BE2C (cell line): ENCODE measurements around the gene SPSB3.

ENCODE experiments used
- DNase-seq: peaks from one replicate; pipeline ENCODE4 v3.0.0-alpha.2; 2020
- H3K27me3 ChIP-seq: fragments of 250-450 bp; sonication (Bioruptor Pico); 2 replicates; pipeline ENCODE4 v1.5.1; 2020; ENCODE audit warnings: mild to moderate bottlenecking
- H3K36me3 ChIP-seq: fragments of 250-450 bp; sonication (Bioruptor Pico); 2 replicates; pipeline ENCODE4 v1.5.1; 2020; ENCODE audit warnings: mild to moderate bottlenecking
- H3K4me1 ChIP-seq: fragments of 250-450 bp; sonication (Bioruptor Pico); 2 replicates; pipeline ENCODE4 v1.5.1; 2020
- H3K4me3 ChIP-seq: 2 replicates; pipeline ENCODE4 v1.5.1; 2011; ENCODE audit warnings: low read depth, low read length
- H3K9me3 ChIP-seq: fragments of 250-450 bp; sonication (Bioruptor Pico); 2 replicates; pipeline ENCODE4 v1.5.1; 2020
- TF ChIP-seq, protein P1 (sequence below): IDR thresholded peaks from 2 replicates; pipeline ENCODE4 v1.5.1; 2012; ENCODE audit warnings: mild to moderate bottlenecking, low read depth, low read length

Gene SPSB3

DNA sequence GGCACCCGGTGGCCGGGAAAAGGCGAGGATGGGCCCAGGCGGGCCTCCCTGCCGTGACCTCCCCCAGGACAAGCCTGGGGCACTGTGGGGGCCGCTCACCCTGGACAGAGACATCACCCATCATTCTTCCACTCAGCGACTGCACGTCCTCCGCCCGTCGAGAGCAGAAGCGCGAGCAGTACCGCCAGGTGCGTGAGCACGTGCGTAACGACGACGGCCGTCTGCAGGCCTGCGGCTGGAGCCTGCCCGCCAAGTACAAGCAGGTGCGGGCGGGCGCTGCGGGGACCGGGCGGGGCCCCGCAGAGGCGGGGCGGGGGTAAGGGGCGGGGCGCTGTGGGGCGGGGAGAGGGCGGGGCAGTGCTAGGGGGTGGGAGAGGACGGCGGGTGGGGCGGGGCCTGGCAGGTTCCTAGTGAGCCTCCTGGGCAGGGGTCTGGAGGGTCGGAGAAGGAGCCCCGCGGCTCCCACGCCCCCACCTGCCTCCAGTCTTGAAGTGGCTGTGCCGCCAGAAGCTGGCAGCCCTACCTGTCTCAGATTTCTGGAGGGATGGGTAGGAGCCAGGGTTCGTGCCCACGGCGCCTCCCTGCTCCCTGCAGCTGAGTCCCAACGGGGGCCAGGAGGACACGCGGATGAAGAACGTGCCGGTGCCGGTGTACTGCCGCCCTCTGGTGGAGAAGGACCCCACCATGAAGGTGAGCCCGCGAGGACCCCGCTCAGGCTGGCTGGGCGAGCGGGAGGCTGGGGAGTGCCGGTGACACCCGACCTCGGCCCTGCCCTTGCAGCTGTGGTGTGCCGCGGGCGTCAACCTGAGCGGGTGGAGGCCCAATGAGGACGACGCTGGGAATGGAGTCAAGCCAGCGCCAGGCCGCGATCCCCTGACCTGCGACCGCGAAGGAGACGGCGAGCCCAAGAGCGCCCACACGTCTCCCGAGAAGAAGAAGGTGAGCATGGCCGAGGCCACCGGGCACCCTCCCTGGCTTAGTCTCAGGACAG is 18.6 kb downstream of the SPSB3 start:
- H3K36me3 ChIP-seq, result peaks cover 79% of the 10 kb centered on the region
- TF ChIP-seq, protein P1, sequence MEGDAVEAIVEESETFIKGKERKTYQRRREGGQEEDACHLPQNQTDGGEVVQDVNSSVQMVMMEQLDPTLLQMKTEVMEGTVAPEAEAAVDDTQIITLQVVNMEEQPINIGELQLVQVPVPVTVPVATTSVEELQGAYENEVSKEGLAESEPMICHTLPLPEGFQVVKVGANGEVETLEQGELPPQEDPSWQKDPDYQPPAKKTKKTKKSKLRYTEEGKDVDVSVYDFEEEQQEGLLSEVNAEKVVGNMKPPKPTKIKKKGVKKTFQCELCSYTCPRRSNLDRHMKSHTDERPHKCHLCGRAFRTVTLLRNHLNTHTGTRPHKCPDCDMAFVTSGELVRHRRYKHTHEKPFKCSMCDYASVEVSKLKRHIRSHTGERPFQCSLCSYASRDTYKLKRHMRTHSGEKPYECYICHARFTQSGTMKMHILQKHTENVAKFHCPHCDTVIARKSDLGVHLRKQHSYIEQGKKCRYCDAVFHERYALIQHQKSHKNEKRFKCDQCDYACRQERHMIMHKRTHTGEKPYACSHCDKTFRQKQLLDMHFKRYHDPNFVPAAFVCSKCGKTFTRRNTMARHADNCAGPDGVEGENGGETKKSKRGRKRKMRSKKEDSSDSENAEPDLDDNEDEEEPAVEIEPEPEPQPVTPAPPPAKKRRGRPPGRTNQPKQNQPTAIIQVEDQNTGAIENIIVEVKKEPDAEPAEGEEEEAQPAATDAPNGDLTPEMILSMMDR, result peak; percentile 46
- no peaks in the 10 kb centered on the region for H3K9me3 ChIP-seq
- peak; percentile 70 for DNase-seq
- H3K4me1 ChIP-seq, result no peaks in the 10 kb centered on the region
- H3K4me3 ChIP-seq, result no peak overlapping the region
- H3K27me3 ChIP-seq, result no peaks in the 10 kb centered on the region

DNA sequence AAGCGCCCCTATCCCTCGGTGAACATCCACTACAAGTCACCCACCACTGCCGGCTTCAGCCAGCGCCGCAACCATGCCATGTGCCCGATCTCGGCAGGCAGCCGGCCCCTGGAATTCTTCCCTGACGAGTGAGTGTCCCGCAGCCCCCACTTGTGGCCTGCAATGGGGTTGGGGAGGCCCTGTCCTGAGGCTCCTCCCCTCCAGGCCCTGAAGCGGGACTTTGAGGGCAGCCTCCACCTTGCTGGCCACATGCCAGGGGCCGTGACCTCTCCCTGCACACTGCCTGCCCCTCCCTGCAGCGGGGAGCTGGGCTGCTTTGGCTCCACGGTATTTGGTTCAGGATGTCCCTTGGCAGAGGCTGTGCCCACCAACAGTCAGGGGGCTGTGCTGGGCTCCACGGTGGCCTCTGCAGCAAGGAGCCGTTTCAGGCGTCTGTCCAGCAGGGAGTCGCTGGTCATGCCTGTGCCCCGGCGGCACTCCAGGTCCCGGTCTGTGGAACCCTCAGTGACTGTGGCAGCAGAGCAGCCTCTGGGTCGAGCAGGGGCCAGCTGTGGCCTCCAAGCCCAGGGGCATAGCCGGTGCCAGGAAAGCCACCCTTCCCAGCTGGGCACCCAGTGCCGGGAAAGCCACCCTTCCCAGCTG is 19.4 kb downstream of the SPSB3 start:
- TF ChIP-seq, protein P1, result no peak
- H3K27me3 ChIP-seq, result no peaks in the 10 kb centered on the region
- DNase-seq, result no peak
- H3K9me3 ChIP-seq, result no peaks in the 10 kb centered on the region
- H3K4me1 ChIP-seq, result no peaks in the 10 kb centered on the region
- H3K36me3 ChIP-seq, result peaks cover 71% of the 10 kb centered on the region
- H3K4me3 ChIP-seq, result no peak overlapping the region

DNA sequence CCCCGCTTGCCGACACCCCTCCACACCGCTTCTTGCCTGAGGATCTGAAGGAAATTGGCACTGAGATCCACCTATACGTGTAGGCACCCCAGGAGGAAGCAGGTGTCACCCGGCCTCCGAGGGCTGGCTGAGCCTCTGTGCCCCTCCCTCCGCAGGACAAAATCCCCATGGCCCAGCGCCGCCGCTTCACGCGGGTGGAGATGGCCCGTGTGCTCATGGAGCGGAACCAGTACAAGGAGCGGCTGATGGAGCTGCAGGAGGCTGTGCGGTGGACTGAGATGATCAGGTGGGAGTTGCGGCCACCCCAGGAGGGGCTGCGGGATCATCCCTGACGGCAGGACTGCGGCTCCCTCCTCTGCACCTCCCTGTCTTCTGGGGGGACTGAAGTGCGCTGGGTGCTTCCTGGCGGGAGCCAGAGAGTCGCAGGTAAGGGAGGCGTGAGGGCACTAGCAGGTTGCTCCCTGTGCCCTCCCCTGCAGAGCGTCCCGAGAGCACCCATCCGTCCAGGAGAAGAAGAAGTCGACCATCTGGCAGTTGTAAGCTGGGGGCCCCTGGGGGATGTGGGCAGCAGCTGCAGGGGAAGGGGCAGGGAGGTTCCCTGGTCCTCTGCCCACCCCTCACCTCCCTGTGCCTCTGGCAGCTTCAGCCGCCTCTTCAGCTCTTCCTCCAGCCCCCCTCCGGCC is 20.0 kb downstream of the SPSB3 start:
- H3K4me1 ChIP-seq, result no peaks in the 10 kb centered on the region
- H3K27me3 ChIP-seq, result no peaks in the 10 kb centered on the region
- H3K36me3 ChIP-seq, result peaks cover 65% of the 10 kb centered on the region

DNA sequence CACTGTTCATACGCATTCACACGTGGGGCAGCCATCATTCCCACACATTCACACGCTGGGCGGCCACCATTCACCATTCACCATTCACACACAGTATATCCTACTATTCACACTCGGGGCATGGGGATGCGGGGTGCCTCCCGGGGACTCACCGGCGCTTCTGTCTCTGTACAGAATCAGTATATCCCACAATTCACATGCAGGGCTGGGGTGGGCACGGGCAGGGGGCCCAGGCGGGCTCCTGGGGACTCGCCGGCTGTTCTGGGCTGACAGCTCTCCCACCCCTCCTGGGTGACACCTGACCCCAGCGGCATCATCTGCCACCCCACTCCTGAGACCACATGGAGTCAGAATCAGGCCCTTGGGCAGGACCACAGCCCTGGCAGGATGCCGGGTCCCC is 20.6 kb downstream of the SPSB3 start:
- Histone ChIP-seq H3K9me3 (no peaks in the 10 kb centered on the region), H3K27me3 (no peaks in the 10 kb centered on the region), H3K36me3 (peaks cover 59% of the 10 kb centered on the region), H3K4me3 (no peak overlapping the region), H3K4me1 (no peaks in the 10 kb centered on the region)
- TF ChIP-seq, protein P1, result no peak
- no peak for DNase-seq

More for the DNA sequence above, 20.0 kb downstream of the SPSB3 start:
- no peak for DNase-seq
- Histone ChIP-seq H3K4me3 (no peak overlapping the region), H3K9me3 (no peaks in the 10 kb centered on the region)
- TF ChIP-seq, protein P1, result no peak

DNA sequence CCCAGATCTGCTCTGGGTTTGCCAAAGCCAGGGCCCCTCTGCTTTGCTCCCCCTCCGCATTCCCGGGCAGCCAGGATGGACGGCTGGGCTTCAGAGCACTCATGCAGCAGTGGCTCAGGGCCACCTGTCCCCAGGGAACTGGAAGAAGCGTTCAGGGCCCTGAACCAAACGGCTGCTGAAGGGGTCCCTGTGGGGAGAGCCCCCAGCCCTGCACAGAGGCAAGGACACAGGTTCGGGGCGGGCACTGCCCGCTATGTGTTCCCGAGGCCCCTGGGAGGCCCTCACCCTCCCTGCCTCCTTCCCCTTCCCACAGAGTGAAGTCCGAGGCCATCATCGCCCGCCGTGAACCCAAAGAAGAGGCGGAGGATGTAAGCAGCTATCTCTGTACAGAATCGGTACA is 21.5 kb downstream of the SPSB3 start:
- H3K36me3 ChIP-seq, result peaks cover 55% of the 10 kb centered on the region

More for the DNA sequence above, 21.5 kb downstream of the SPSB3 start:
- no peak for DNase-seq
- Histone ChIP-seq H3K4me3 (no peak overlapping the region), H3K4me1 (no peaks in the 10 kb centered on the region), H3K9me3 (no peaks in the 10 kb centered on the region), H3K27me3 (no peaks in the 10 kb centered on the region)
- TF ChIP-seq, protein P1, result no peak
